Effector memory CD4-positive, alpha-beta T cell (primary cell): Measurements from ENCODE around the gene NRP1.

Experiments
- DNase-seq, 3 donors: peaks; one replicate each; pipeline ENCODE4 v3.0.0-alpha.2; 2020
- H3K27ac ChIP-seq: 2 replicates; pipeline ENCODE4 v1.7.0; 2013; ENCODE audit warnings: mild to moderate bottlenecking, low read length, moderate library complexity; ENCODE audit not compliant: insufficient read depth, poor library complexity, severe bottlenecking
- H3K27me3 ChIP-seq: replicated peaks from 2 replicates; pipeline ENCODE4 v1.7.0; 2013; ENCODE audit warnings: mild to moderate bottlenecking, low read length; ENCODE audit not compliant: insufficient read depth, control insufficient read depth, poor library complexity, severe bottlenecking
- H3K36me3 ChIP-seq: 2 replicates; pipeline ENCODE4 v1.7.0; 2013; ENCODE audit warnings: mild to moderate bottlenecking, low read length, moderate library complexity; ENCODE audit not compliant: control insufficient read depth, insufficient read depth
- H3K4me1 ChIP-seq: 2 replicates; pipeline ENCODE4 v1.7.0; 2013; ENCODE audit warnings: low read length, mild to moderate bottlenecking; ENCODE audit not compliant: control insufficient read depth, insufficient read depth, poor library complexity, severe bottlenecking
- H3K4me3 ChIP-seq: 2 replicates; pipeline ENCODE4 v1.7.0; 2013; ENCODE audit warnings: low read length, low read depth, mild to moderate bottlenecking; ENCODE audit not compliant: insufficient read depth, poor library complexity, severe bottlenecking
- H3K9me3 ChIP-seq: 2 replicates; pipeline ENCODE4 v1.7.0; 2013; ENCODE audit warnings: mild to moderate bottlenecking, low read length, moderate library complexity; ENCODE audit not compliant: control insufficient read depth

The NRP1 gene

DNA sequence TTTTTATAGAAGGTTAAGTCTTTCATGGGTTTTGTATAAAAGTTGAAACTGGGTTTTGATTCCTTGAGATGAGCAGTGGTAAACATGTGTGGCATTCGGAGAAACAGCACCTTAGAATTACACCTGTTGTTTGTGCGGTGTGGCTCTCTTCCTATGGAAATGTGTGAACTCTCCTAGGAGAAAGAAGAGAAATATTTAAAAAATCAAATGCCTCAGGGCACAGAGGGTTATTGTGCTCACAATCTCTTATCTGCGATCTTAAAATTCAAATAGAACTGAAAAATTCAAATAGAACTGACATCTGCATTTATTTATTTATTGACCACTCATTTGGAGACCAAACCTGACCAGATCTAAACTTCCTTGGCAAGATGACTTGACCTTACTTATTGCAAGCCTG, 18.1 kb upstream of the NRP1 start:
- H3K27me3 ChIP-seq: no peaks in the 10 kb centered on the region
- H3K36me3 ChIP-seq: no peaks in the 10 kb centered on the region
- H3K9me3 ChIP-seq: no peaks in the 10 kb centered on the region
- H3K27ac ChIP-seq: no peak overlapping the region
- DNase-seq: no peak
- H3K4me3 ChIP-seq: no peak overlapping the region
- H3K4me1 ChIP-seq: no peaks in the 10 kb centered on the region

GRCh38 chr10:33352175-33352574, 17.7 kb upstream of the NRP1 start:
- Histone ChIP-seq H3K4me3 (no peak overlapping the region), H3K27ac (no peak overlapping the region), H3K4me1 (no peaks in the 10 kb centered on the region), H3K9me3 (no peaks in the 10 kb centered on the region), H3K36me3 (no peaks in the 10 kb centered on the region), H3K27me3 (no peaks in the 10 kb centered on the region)
- no peak for DNase-seq

GRCh38 chr10:33350041-33350440, 15.6 kb upstream of the NRP1 start:
- Histone ChIP-seq H3K4me1 (no peaks in the 10 kb centered on the region), H3K4me3 (no peak overlapping the region), H3K9me3 (no peaks in the 10 kb centered on the region), H3K36me3 (no peaks in the 10 kb centered on the region), H3K27me3 (no peaks in the 10 kb centered on the region), H3K27ac (no peak overlapping the region)
- no peak for DNase-seq

DNA sequence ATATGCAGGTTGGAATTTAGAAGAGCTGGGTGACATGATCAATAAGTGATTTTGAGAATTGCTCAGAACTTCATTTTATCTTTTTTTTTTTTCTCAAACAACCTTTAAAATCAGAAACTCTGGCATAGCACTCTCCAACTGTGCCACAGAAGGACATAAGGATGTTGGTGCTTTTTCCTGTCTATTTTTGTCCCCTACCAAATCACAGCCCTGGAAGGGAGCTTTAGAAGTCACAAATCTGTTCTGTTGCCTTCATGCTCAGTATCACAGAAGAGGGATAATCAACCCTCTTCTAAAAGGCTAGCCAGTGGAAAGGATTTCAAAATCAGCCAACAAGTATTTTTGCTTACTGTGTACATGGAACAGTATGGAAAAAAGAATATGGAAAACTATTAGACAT, 14.8 kb upstream of the NRP1 start:
- Histone ChIP-seq H3K4me1 (no peaks in the 10 kb centered on the region), H3K27me3 (no peaks in the 10 kb centered on the region), H3K4me3 (no peak overlapping the region), H3K27ac (no peak overlapping the region), H3K9me3 (no peaks in the 10 kb centered on the region), H3K36me3 (no peaks in the 10 kb centered on the region)
- DNase-seq: no peak

GRCh38 chr10:33347211-33347610, 12.7 kb upstream of the NRP1 start:
- no peak for DNase-seq
- H3K27ac ChIP-seq: no peak overlapping the region

GRCh38 chr10:33345236-33345635, 10.8 kb upstream of the NRP1 start:
- no peak for DNase-seq
- Histone ChIP-seq H3K9me3 (no peaks in the 10 kb centered on the region), H3K36me3 (no peaks in the 10 kb centered on the region), H3K27ac (no peak overlapping the region), H3K4me3 (no peak overlapping the region), H3K4me1 (no peaks in the 10 kb centered on the region), H3K27me3 (no peaks in the 10 kb centered on the region)

More at GRCh38 chr10:33347211-33347610, 12.7 kb upstream of the NRP1 start:
- no peaks in the 10 kb centered on the region for H3K4me1 ChIP-seq
- no peaks in the 10 kb centered on the region for H3K27me3 ChIP-seq
- no peak overlapping the region for H3K4me3 ChIP-seq
- no peaks in the 10 kb centered on the region for H3K36me3 ChIP-seq
- no peaks in the 10 kb centered on the region for H3K9me3 ChIP-seq

DNA sequence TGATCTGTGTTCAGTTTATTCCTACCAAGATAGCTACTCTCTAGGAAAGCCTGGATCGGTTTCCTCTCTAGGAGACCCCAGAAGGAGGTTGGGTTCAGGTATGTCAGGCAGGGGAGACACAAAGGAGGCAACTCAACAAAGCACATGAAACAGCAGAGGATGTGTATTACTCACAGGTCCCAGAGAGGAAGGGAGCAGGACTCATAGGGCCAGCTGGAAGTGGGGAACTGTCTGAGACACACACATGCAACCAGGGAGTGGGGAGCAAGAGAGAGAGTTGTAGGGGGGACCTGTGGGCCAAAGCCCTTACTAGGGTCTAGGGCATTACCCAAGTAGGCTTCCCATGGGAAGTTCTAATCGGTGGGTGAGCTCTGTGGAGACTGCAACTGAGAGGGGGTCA, 10.2 kb upstream of the NRP1 start:
- Histone ChIP-seq H3K4me3 (no peak overlapping the region), H3K36me3 (no peaks in the 10 kb centered on the region), H3K9me3 (no peaks in the 10 kb centered on the region), H3K27ac (no peak overlapping the region), H3K27me3 (no peaks in the 10 kb centered on the region), H3K4me1 (no peaks in the 10 kb centered on the region)
- no peak for DNase-seq

DNA sequence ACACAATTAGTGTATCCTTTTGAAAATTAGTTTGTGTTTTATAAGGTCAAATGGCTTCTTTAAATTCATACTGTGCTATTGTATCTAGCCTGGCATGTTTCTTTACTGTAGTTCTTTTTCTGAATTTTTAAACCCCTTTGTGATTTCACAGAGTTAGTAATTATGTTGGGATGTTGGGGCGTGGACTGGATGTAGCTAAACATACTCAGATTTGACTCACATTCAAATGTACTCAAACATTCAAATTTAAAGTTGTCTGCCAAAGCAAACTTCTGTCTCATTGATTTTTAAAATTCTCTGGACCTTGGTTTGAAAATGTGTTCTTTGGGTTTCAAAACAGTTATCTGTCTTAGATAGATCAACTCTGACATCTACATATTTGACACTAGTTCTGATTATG, 7.2 kb upstream of the NRP1 start:
- H3K27me3 ChIP-seq: no peaks in the 10 kb centered on the region
- no peaks in the 10 kb centered on the region for H3K4me1 ChIP-seq
- no peak for DNase-seq
- no peaks in the 10 kb centered on the region for H3K36me3 ChIP-seq
- no peak overlapping the region for H3K4me3 ChIP-seq
- no peak overlapping the region for H3K27ac ChIP-seq
- H3K9me3 ChIP-seq: no peaks in the 10 kb centered on the region

DNA sequence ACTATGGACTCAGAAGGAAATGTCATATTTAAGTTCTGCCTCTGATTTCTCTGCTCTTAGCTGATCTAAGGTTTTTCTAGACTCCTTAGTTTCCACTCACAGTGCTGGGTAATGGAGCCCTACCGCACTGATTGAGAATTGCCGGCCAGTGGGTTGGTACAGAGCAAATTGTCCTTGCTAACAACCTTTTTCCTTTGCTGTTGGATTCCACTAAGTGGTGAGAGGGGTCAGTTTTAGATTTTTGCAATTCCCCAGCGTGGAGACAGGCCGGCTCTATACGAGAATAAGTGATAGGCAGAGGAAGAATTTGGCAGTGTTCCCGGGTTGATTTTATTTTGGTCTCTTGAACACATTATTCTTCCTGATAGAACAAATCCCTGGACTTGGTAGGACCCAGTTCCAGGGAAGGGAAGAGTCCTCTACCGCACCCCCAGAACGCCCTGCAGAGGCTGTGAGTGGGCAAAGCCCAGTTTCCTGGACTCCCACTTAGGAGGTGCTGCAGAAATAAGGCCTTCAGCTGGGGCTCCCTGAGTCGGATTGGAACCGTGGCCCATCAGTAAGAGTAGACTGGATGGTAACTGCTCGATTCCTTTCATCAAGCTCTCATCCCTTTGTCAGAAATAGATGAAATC, 3.0 kb upstream of the NRP1 start:
- H3K9me3 ChIP-seq: no peaks in the 10 kb centered on the region
- H3K27me3 ChIP-seq: peaks cover 39% of the 10 kb centered on the region
- no peak overlapping the region for H3K27ac ChIP-seq
- H3K4me1 ChIP-seq: peaks cover 27% of the 10 kb centered on the region
- H3K4me3 ChIP-seq: no peak overlapping the region
- H3K36me3 ChIP-seq: no peaks in the 10 kb centered on the region
- DNase-seq: no peak

DNA sequence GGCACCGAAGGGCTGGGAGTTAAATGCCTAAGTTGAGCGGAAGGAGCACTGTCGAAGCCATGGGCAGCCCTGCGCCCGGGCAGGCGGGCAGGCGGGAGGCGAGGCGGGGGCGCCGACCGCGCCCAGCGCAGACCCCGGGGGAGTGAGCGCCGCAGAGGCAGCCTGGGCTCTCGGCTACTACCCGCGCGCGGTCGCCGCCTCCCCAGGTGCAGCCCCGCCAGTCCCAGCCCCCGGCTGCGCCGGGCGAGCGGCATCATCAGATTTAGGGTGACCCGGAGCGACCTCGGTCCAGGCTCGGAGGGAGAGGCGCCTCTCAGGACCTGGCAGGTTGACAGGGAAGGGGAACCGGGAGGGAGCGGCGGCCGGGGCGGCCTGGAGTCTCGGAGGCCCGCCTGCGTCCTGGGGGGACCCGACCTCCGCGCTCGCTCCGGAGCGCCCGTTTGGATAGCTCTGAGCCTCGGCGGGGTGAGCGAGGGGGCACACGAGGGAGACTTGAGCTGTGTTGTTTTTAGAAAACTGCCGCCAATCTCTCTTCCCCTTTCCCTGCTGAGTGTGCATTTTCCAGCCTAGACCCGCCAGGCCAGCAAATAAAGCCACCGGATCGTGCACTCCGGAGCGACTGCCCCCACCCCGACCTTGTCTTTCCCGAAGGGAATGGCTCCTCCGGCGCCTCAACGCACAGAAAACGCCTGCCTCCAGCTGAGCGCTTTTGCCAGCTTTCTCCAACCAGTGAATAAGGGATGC, 2.3 kb upstream of the NRP1 start:
- H3K27me3 ChIP-seq: peaks cover 39% of the 10 kb centered on the region
- peak overlapping the region; percentile 66 for H3K4me3 ChIP-seq
- no peaks in the 10 kb centered on the region for H3K36me3 ChIP-seq
- H3K9me3 ChIP-seq: no peaks in the 10 kb centered on the region
- no peak for DNase-seq
- no peak overlapping the region for H3K27ac ChIP-seq
- peaks cover 27% of the 10 kb centered on the region for H3K4me1 ChIP-seq
